ENCODE results near the gene C16orf90.

The C16orf90 gene

DNA sequence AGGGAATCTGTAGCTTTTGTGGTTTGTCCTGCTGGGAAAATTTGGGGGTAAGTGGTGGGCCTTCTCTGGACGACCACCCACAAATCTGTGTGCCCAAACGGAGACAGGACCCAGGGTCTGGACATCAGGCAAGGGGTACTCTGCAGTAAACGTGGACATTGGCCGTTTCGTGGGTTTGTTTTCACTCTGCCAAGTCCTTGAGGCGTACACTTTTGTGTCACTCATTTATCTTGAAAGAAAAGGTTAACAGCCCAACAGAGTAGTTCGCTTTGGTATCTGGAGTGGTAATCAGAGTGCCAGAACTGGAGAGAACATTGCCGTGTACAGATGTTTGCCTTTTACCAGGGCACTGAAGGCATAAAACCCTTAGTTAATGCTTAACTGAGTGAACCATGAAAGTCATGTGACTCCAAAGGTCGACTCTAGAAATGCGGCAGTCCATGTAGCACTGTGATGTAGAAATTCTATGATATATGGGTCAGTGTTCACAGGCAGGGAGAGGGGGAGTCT, 36.4 kb downstream of the C16orf90 start:
- ATAC-seq (ENCODE audit: insufficient read depth, low read depth), result no peak
- H3K79me2 ChIP-seq (ENCODE audit: insufficient read depth, low read length), result peaks cover 69% of the 10 kb centered on the region
- peak overlapping the region; percentile 80 for H2AFZ ChIP-seq (ENCODE audit: low read depth, low read length)

DNA sequence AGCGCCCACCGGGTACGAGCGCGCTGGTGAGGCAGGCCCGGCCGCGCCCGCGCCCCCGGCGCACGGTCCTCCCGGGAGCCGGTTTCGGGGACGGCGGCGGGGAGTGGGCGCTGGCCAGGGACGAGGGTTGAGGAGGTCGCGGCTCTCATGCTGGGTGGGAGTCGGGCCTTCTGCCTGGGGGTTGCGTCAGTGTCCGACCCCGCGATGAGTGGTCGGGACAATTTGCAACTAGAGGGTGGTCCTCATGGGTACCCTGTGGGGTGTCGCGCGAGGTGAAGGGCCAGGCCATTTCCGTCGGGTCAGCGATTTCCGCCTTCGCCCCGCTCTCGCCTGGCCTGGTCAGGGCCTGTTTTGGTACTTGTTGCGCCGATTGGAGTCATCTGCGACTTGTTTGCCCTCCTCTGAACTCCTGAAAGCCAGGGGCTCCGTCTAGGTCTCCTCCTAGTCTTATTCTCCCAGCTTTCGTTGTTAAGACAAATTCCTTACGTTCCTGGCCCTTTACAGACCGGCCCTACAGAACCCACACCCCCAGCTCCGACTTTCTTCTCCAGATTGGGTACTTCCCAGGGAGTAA, 36.9 kb downstream of the C16orf90 start:
- Histone ChIP-seq H3K4me1 (ENCODE audit: insufficient read depth, low read length) (peaks cover 53% of the 10 kb centered on the region), H4K20me1 (ENCODE audit: insufficient read depth, low read length) (peaks cover 32% of the 10 kb centered on the region), H2AFZ (ENCODE audit: low read depth, low read length) (peak overlapping the region; percentile 80), H3K27me3 (ENCODE audit: insufficient read depth, low read length, poor library complexity) (no peaks in the 10 kb centered on the region), H3K79me2 (ENCODE audit: insufficient read depth, low read length) (peaks cover 63% of the 10 kb centered on the region), H3K9ac (ENCODE audit: low read depth, low read length) (peak overlapping the region; percentile 90), H3K9me3 (ENCODE audit: insufficient read depth, low read length, severe bottlenecking) (no peaks in the 10 kb centered on the region), H3K4me3 (ENCODE audit: low read depth in 1 of 2, low read length in 2 of 2) (peak overlapping the region; percentile 91 to 94; a peak in 3 of 4 replicates), H3K4me2 (ENCODE audit: insufficient read depth, low read length) (peak overlapping the region; percentile 99), H3K36me3 (ENCODE audit: insufficient read depth, low read length) (peaks cover 4% of the 10 kb centered on the region), H3K27ac (ENCODE audit: low read length) (peak overlapping the region; percentile 98)
- TF ChIP-seq CTCF (IDR thresholded peaks at IDR 0.05; ENCODE audit: borderline replicate concordance, extremely low read depth, low read length, poor library complexity, severe bottlenecking) (no peak), EZH2 (IDR thresholded peaks at IDR 0.05; ENCODE audit: borderline replicate concordance, low read depth, low read length, severe bottlenecking) (no peak)
- ATAC-seq (ENCODE audit: insufficient read depth, low read depth) (no peak), DNase-seq (peak; percentile 20)

More for the DNA sequence above, 36.4 kb downstream of the C16orf90 start:
- Histone ChIP-seq H3K9me3 (ENCODE audit: insufficient read depth, low read length, severe bottlenecking) (no peaks in the 10 kb centered on the region), H3K4me3 (ENCODE audit: low read depth in 1 of 2, low read length in 2 of 2) (peak overlapping the region; percentile 91 to 94; a peak in 3 of 4 replicates), H3K27me3 (ENCODE audit: insufficient read depth, low read length, poor library complexity) (no peaks in the 10 kb centered on the region), H4K20me1 (ENCODE audit: insufficient read depth, low read length) (peaks cover 32% of the 10 kb centered on the region), H3K27ac (ENCODE audit: low read length) (peak overlapping the region; percentile 98), H3K9ac (ENCODE audit: low read depth, low read length) (peak overlapping the region; percentile 90), H3K4me1 (ENCODE audit: insufficient read depth, low read length) (peaks cover 57% of the 10 kb centered on the region), H3K36me3 (ENCODE audit: insufficient read depth, low read length) (peaks cover 4% of the 10 kb centered on the region), H3K4me2 (ENCODE audit: insufficient read depth, low read length) (peak overlapping the region; percentile 99)
- DNase-seq, result no peak
- no peak for TF ChIP-seq CTCF (IDR thresholded peaks at IDR 0.05; ENCODE audit: borderline replicate concordance, extremely low read depth, low read length, poor library complexity, severe bottlenecking)
- no peak for TF ChIP-seq EZH2 (IDR thresholded peaks at IDR 0.05; ENCODE audit: borderline replicate concordance, low read depth, low read length, severe bottlenecking)

- ATAC-seq (ENCODE audit: insufficient read depth, low read depth) (peak; percentile 88), DNase-seq (peak; percentile 91)
- Histone ChIP-seq H3K9me3 (ENCODE audit: insufficient read depth, low read length, severe bottlenecking) (no peaks in the 10 kb centered on the region), H3K9ac (ENCODE audit: low read depth, low read length) (peak overlapping the region; percentile 90), H3K4me2 (ENCODE audit: insufficient read depth, low read length) (peak overlapping the region; percentile 99), H3K79me2 (ENCODE audit: insufficient read depth, low read length) (peaks cover 56% of the 10 kb centered on the region), H3K27ac (ENCODE audit: low read length) (peak overlapping the region; percentile 98), H4K20me1 (ENCODE audit: insufficient read depth, low read length) (peaks cover 32% of the 10 kb centered on the region), H2AFZ (ENCODE audit: low read depth, low read length) (peak overlapping the region; percentile 97), H3K36me3 (ENCODE audit: insufficient read depth, low read length) (peaks cover 4% of the 10 kb centered on the region), H3K4me1 (ENCODE audit: insufficient read depth, low read length) (peaks cover 51% of the 10 kb centered on the region), H3K27me3 (ENCODE audit: insufficient read depth, low read length, poor library complexity) (no peaks in the 10 kb centered on the region), H3K4me3 (ENCODE audit: low read depth in 1 of 2, low read length in 2 of 2) (peak overlapping the region; percentile 91 to 94)
- TF ChIP-seq CTCF (IDR thresholded peaks at IDR 0.05; ENCODE audit: borderline replicate concordance, extremely low read depth, low read length, poor library complexity, severe bottlenecking) (peak; percentile 68), EZH2 (IDR thresholded peaks at IDR 0.05; ENCODE audit: borderline replicate concordance, low read depth, low read length, severe bottlenecking) (no peak)
Measured at GRCh38 chr16:3457434-3458252, 37.6 kb downstream of the C16orf90 start.
